Measurements from ENCODE around the gene ACD.
A peak's percentile ranks its signal among the peaks of the same experiment; 100 is the strongest.

ACD gene

DNA sequence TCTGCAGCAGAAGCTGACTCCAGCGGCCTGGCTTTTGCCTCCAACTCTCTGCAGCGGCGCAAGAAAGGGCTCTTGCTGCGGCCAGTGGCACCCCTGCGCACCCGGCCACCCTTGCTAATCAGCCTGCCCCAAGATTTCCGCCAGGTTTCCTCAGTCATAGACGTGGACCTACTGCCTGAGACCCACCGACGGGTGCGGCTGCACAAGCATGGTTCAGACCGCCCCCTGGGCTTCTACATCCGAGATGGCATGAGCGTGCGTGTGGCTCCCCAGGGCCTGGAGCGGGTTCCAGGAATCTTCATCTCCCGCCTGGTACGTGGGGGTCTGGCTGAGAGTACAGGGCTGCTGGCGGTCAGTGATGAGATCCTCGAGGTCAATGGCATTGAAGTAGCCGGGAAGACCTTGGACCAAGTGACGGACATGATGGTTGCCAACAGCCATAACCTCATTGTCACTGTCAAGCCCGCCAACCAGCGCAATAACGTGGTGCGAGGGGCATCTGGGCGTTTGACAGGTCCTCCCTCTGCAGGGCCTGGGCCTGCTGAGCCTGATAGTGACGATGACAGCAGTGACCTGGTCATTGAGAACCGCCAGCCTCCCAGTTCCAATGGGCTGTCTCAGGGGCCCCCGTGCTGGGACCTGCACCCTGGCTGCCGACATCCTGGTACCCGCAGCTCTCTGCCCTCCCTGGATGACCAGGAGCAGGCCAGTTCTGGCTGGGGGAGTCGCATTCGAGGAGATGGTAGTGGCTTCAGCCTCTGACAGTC is 2.0 kb upstream of the ACD start:
- DNase-seq (ENCODE audit: low read depth in 2 of 2) = no peak

DNA sequence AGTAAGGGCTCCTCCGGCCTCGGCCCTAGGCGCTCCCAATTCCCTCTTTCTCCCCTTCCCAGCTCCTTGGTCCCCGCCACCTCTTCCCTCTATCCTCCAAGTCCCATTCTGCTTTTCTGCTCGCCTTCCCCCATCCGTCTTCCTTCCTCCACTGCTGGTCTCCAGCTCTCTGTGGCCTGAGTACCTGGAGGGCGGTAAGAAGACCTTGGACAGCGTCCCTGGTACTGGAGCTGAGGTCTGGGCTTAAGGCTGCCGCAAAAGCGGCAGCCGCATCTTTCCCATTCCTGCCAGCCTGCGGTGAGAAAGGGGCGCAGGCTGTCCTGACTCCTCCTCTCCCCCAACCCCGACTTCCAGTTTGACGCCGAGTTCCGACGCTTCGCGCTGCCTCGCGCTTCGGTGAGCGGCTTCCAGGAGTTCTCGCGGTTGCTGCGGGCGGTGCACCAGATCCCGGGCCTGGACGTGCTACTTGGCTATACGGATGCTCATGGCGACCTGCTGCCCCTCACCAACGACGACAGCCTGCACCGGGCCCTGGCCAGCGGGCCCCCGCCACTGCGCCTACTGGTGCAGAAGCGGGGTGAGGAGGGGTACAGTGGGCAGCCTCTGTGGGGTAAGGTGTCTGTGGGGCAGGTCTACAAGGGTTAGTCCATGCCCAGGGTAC is 1.2 kb upstream of the ACD start:
- no peak for DNase-seq (ENCODE audit: low read depth in 2 of 2)

DNA sequence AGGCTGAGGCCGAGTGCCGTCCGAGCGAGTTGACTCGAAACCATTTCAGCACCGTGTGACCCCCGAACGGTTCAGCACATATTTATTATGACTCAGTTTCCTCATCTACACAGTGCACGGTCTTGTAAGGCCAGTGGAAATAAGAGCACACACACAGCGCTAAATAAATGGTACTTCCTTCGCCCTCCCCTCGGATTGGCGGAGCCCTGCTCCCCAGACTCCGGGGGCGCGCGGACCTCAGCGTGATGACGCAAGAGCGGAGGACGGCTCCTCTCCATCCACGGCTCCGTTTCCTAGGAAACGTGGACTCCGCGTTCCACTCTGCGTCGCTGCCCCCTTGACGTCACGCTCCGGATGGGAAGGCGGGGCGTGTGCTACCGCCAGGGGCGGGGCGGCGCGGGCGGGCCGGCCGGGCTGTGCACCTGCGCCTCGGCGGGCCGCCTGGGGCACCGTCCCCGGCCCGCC is 536 bp upstream of the ACD start, which contains the start of gene PARD6A:
Gene PARD6A, plus strand, starts transcription at position 397 of the 465 bp plus-strand sequence. CDS start 79 bp downstream, outside the sequence.
- DNase-seq (ENCODE audit: low read depth in 2 of 2) = peak; percentile 95 to 97

GRCh38 chr16:67658849-67659674 is 998 bp downstream of the ACD start:
- no peak for DNase-seq (ENCODE audit: low read depth in 2 of 2)

- no peak for DNase-seq (ENCODE audit: low read depth in 2 of 2)
These were observed 2.1 kb downstream of the ACD start for GRCh38 chr16:67657751-67658518.

- no peak for DNase-seq (ENCODE audit: low read depth in 2 of 2)
These were observed 2.9 kb downstream of the ACD start for GRCh38 chr16:67657017-67657608.

DNA sequence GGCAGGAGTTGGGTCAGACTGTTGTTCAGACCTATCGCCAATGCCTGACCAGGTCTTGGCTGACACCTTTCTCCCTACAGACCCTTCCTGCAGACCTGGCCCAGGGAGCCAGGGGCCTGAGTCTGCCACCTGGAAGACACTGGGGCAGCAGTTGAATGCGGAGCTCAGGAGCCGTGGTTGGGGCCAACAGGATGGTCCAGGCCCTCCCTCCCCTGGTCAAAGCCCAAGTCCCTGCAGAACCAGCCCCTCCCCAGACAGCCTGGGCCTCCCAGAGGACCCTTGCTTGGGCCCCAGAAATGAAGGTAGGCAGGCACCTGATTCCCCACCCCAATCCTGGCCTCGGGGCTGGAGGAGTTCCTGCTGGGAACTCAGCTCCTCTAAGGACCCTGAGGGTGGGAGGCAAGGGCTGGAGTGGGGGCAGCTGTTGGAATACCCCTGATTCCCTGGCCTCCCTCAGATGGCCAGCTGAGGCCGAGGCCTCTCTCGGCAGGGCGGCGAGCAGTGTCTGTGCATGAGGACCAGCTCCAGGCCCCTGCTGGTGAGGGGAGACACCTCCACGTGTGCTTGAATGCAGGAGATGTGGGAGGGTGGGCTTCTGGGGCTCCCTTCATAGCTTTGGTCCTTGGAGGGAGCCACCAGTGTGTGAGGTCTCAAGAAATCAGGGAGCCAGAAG is 3.6 kb downstream of the ACD start:
- no peak for DNase-seq (ENCODE audit: low read depth in 2 of 2)

GRCh38 chr16:67655363-67655762 is 4.7 kb downstream of the ACD start:
- DNase-seq (ENCODE audit: low read depth in 2 of 2) = no peak

DNA sequence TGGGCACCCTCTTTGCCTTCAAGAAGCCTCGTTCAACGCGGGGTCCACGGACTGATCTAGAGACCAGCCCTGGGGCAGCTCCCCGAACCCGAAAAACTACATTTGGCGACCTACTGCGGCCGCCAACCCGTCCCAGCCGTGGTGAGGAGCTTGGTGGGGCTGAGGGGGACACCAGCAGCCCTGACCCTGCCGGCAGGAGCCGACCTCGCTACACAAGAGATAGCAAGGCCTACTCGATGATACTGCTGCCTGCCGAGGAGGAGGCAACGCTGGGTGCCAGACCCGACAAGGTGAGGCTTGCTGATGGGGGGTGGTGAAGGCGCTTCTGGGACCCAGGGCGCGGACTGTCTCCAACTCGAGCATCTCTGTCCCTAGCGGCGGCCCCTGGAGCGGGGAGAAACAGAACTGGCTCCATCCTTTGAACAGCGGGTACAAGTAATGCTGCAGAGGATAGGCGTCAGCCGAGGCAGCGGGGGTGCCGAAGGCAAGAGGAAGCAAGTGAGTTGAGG is 5.6 kb downstream of the ACD start:
- no peak for DNase-seq (ENCODE audit: low read depth in 2 of 2)

GRCh38 chr16:67653789-67654402 is 6.2 kb downstream of the ACD start:
- DNase-seq (ENCODE audit: low read depth in 2 of 2) = no peak

- DNase-seq (ENCODE audit: low read depth in 2 of 2) = no peak
These were observed 6.8 kb downstream of the ACD start for GRCh38 chr16:67653128-67653788.

DNA sequence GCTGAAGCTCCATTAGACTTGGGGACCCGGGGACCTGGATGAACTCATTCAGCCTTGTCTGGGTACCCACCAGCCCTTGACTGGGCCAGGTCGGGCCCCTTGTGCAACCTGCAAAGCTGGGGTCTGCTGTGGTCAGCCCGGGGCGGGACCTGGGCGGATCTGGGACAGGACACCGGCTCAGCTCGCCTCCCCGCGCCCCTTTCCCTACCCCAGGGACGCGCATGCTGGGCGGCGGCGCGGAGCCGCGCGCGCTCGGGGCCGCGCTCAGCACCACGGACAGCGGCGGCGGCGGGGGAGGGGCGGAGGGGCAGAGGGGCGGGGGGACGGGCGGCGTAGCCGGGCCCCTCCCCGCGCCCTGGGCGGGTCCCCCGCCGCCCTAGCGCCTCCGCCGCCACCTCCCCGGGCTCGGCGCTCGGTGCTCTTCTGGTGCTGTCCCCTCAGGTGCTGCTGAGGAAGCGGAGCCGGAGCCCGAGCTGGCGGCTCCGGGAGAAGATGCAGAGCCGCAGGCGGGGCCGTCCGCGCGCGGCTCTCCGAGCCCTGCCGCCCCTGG is 7.4 kb downstream of the ACD start:
- DNase-seq (ENCODE audit: low read depth in 2 of 2) = no peak

DNA sequence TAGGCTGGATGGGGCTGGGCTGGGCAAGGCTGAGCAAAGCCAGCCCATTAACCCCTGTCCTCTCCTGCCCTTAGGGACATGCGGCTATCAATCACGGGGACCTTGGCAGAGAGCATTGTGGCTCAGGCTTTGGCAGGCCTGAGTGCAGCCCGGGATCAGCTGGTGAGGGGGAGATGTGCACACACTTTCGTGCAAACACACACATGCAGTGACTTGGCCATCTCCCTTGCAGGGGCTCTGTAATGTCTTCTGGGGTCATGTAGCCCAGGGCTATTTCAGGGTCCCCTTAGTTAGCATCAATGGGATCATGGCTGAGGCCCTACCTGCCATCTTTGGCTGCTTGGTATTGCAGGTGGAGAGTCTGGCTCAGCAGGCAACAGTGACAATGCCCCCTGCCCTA is 8.2 kb downstream of the ACD start:
- no peak for DNase-seq (ENCODE audit: low read depth in 2 of 2)

DNA sequence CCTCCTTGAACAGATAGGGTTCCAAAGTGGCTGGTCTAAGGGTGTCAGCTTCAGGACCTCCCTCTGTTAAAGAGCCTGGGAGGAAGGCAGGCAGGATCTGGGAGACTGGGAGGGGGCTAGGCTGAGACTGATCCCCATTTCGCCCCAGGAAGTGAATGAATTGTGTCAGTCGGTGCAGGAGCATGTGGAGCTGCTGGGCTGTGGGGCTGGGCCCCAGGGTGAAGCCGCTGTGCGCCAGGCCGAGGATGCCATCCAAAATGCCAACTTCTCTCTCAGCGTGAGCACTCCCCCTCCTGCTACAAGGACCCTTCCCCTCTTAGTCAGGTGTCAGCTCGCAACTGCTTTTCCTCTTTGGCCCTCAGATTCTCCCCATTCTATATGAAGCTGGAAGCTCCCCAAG is 9.0 kb downstream of the ACD start:
- DNase-seq (ENCODE audit: low read depth in 2 of 2) = no peak

DNA sequence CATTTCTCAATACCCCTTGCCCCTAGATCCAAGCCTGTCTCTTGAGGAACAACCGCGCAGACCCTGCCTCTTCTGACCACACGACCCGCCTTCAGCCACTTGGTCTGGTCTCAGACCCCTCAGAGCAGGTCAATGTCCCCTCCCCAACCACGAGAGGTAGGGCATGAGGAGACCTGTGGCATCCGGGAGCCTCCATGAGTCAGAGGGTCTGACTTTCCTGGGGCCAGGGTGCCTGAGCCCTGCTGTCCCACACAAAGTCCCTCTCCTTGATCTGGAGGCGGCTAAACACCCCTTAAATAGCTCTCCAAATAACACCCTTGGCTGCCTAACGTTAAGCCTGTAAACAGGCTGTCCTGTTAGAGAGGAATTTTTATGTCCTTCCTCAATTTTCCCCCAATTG is 10.0 kb downstream of the ACD start:
- no peak for DNase-seq (ENCODE audit: low read depth in 2 of 2)

DNA sequence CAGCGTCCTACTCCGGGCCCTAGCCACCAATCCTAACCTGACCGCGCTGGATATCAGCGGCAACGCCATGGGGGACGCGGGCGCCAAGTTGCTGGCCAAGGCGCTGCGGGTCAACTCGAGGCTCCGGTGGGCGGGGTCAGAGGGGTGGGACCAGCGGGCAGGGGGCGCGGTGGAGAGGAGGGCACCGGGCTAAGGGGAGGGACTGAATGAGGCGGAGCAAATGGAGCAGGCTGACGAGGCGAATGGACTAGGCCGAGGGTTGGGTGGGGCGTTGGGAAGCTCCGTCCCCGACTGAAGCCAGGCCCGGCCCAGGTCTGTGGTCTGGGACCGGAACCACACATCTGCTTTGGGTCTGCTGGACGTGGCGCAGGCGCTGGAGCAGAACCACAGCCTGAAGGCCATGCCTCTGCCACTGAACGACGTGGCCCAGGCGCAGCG is 10.5 kb downstream of the ACD start:
- no peak for DNase-seq (ENCODE audit: low read depth in 2 of 2)

- no peak for DNase-seq (ENCODE audit: low read depth in 2 of 2)
These were observed 11.2 kb downstream of the ACD start for GRCh38 chr16:67648764-67649407.

DNA sequence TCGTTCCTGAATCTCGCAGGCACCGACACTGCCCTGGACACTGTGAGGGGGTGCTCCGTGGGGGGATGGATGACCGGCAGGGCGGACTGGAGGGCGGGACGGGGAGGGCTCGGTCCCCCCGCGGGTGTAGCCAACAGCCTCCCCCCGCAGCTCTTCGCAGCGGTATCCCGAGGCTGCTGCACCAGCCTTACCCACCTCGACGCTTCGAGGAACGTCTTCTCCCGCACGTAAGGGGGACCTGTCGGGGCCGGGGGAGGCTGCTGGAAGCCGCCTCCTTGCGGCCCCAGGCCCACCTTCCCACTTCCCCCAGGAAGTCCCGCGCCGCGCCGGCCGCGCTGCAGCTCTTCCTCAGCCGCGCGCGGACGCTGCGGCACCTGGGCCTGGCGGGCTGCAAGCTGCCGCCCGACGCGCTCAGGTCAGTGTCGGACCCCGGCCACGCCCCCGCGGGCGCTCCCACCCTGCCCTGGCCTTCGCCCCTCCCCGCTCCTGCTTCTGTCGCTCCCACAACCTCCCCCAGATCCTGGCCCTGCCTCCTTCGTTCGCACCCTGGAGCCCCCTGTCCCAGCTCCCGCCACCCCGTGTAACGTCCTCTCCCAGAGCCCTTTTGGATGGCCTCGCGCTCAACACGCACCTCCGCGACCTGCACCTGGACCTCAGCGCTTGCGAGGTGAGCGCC is 11.8 kb downstream of the ACD start:
- no peak for DNase-seq (ENCODE audit: low read depth in 2 of 2)

All from stimulated activated CD4-positive, alpha-beta T cell treated with anti-CD3 and anti-CD28 coated beads, Interleukin-15, amount 100 ng/mL, for 48 hours (primary cell).